Stimulated activated naive CD8-positive, alpha-beta T cell treated with anti-CD3 and anti-CD28 coated beads, Interleukin-15, Interleukin-2, amounts not matched to agents 100 ng/mL and 50 ng/mL, for 24 hours (primary cell): ENCODE results near the gene KRT81.
"Not testable (repeated sequence)": the region's sequence is repeated elsewhere in the genome, so short reads cannot be mapped to it uniquely, and the experiment has no call there.

ENCODE experiments used
- H3K27ac Mint-ChIP-seq: one replicate; pipeline ENCODE4 v1.8.0; 2021; ENCODE audit warnings: mild to moderate bottlenecking, mixed read lengths
- H3K27me3 Mint-ChIP-seq: one replicate; pipeline ENCODE4 v1.8.0; 2021; ENCODE audit warnings: mixed read lengths
- H3K36me3 Mint-ChIP-seq: one replicate; pipeline ENCODE4 v1.8.0; 2021; ENCODE audit warnings: low read depth, mixed read lengths
- H3K4me1 Mint-ChIP-seq: one replicate; pipeline ENCODE4 v1.8.0; 2021; ENCODE audit warnings: low read depth, mixed read lengths
- H3K4me3 Mint-ChIP-seq: one replicate; pipeline ENCODE4 v1.8.0; 2021; ENCODE audit warnings: mild to moderate bottlenecking, mixed read lengths
- H3K9me3 Mint-ChIP-seq: one replicate; pipeline ENCODE4 v1.8.0; 2021; ENCODE audit warnings: mixed read lengths

KRT81 gene

GRCh38 chr12:52241205-52241842, 50.0 kb downstream of the KRT81 start:
- Mint-ChIP-seq H3K4me3 (no peak overlapping the region), H3K9me3 (no peaks in the 10 kb centered on the region), H3K27ac (no peak overlapping the region), H3K4me1 (peaks cover 38% of the 10 kb centered on the region), H3K36me3 (no peaks in the 10 kb centered on the region), H3K27me3 (peaks cover 7% of the 10 kb centered on the region)

- H3K9me3 Mint-ChIP-seq, H3K27ac Mint-ChIP-seq, H3K4me3 Mint-ChIP-seq, H3K36me3 Mint-ChIP-seq: not testable (repeated sequence)
- peaks cover 30% of the 10 kb centered on the region for H3K4me1 Mint-ChIP-seq
- H3K27me3 Mint-ChIP-seq: peaks cover 11% of the 10 kb centered on the region
Observed at GRCh38 chr12:52240247-52240646, 51.1 kb downstream of the KRT81 start.

DNA sequence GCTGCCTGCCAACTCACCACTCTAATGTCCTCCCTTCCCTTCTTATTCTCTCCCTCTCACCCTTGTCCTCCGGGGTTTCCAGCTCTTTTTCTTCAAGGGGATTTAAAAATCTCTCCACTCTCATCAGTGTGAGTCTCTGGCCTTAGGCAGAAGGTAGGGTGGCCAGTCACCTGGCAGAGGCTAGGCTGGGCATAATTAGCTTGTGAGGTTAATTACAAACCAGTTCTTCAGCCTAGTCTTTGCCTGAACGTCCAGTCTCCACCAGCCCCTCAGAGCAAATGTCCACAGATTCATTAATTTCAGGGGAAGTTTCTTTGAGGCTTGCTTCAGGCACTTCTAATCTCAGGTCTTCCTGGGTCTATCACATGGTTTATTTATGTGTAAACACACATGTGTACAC, 51.6 kb downstream of the KRT81 start:
- Mint-ChIP-seq H3K9me3 (no peaks in the 10 kb centered on the region), H3K4me3 (no peak overlapping the region), H3K27me3 (peaks cover 11% of the 10 kb centered on the region), H3K27ac (no peak overlapping the region), H3K4me1 (peaks cover 26% of the 10 kb centered on the region), H3K36me3 (no peaks in the 10 kb centered on the region)

DNA sequence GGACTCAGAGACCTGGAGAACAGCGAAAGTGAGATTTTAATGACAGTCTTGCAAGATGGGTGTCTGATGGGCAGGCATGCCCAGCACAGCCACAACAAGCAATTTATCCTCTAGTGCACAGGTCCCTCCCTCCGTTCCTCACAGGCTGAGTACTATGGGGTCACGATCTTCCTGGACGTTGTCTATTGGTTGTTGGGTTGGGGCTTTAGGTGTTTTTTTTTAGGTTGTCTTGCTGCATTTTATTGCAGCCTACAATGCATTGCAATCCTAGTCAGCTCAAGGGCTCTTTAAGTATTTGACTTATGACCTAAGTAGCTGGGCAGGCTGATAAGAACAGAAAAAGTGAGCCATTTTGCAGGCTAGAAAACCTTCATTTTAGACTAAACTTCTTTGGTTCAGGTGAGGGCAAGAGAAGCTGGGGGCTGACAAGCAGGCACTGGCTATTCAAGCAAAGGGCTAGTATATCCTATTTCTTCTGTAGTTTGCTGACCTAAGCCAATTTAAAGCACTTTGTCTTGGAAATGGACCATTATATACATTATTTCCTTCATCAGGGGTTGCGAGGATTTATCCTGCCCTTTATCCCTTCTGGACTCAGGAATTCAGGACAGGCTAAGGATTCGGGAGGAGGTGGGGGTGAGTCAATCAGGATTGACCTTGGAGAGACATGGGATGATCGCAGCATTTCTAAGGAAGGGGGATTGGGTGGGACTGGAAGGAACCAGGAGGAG, 52.3 kb downstream of the KRT81 start:
- peaks cover 17% of the 10 kb centered on the region for H3K27me3 Mint-ChIP-seq
- H3K9me3 Mint-ChIP-seq: no peaks in the 10 kb centered on the region
- H3K36me3 Mint-ChIP-seq: no peaks in the 10 kb centered on the region
- no peak overlapping the region for H3K4me3 Mint-ChIP-seq
- H3K4me1 Mint-ChIP-seq: peaks cover 19% of the 10 kb centered on the region
- H3K27ac Mint-ChIP-seq: no peak overlapping the region

DNA sequence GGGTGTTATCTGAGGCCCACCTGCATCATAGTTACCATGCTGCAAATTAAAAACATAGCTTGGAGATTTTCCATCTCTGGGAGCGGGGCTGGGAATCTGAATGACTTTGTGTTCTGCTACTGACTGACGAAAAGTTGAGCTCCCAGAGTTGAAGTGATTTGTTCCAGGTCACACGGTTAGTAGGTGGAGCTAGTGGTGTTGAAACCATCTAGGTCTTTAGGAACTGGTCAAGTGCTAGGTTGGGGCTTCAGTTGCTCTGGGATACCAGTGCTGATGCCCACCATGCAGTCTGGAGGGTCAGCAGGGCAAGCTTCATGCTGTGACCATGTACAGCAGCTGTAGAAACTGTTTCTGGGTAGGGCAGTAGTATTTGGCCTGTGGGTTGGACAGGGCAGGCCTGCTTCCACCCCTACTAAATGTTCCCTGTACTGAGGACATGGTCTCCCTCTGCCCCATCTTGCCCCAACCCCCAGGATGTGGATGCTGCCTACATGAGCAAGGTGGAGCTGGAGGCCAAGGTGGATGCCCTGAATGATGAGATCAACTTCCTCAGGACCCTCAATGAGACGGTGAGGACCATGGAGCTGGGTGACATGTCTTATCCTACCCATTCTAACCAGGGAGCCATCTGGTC, 53.0 kb downstream of the KRT81 start:
- H3K9me3 Mint-ChIP-seq: no peaks in the 10 kb centered on the region
- no peak overlapping the region for H3K27ac Mint-ChIP-seq
- peaks cover 22% of the 10 kb centered on the region for H3K27me3 Mint-ChIP-seq
- peaks cover 12% of the 10 kb centered on the region for H3K4me1 Mint-ChIP-seq
- no peak overlapping the region for H3K4me3 Mint-ChIP-seq
- no peaks in the 10 kb centered on the region for H3K36me3 Mint-ChIP-seq

DNA sequence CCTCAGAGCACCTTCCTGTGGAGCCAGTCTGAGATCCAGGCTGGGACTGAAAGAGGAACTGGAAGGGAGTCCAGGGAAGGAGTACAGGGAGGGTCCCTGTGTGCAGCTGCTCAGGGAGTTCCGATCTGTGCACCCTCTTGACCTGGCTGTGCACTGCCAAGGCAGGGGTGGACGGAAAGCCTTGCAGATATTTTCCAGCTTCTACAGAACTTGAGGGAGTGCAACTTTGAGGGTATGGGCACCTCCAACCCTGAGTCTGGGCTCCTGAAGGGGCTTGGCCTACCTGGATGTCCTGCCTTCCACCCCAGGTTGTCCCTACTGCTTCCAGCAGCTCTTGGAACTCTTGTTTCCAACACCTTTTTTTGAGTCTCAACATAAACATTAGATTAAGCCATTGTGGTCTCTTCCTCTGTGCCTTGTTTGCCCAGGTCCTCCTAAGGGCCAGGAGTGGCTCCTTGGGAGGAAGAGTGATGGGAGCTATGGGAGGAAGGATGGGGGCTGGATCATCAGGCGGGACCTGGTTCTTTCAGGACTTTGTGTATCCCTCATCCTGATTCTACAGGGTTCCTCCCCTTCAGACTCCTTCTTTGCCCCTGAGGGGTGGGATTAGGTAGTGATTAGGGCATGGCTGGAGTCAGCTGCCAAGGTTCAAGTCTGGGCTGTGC, 54.8 kb downstream of the KRT81 start:
- Mint-ChIP-seq H3K36me3 (no peaks in the 10 kb centered on the region), H3K9me3 (no peaks in the 10 kb centered on the region), H3K27ac (no peak overlapping the region), H3K27me3 (peaks cover 28% of the 10 kb centered on the region), H3K4me3 (no peak overlapping the region), H3K4me1 (peaks cover 3% of the 10 kb centered on the region)
